GM06990 (cell line): ENCODE data around the gene DLG2.

Source experiments
- DNase-seq: peaks from one replicate; pipeline ENCODE4 v3.0.0-alpha.2; 2011; ENCODE audit not compliant: insufficient read length; ENCODE audit errors: extremely low read depth
- H3K27me3 ChIP-seq: replicated peaks from 2 replicates; pipeline ENCODE4 v1.6.0; 2011; ENCODE audit warnings: low read length; ENCODE audit not compliant: control insufficient read depth, insufficient read depth
- H3K36me3 ChIP-seq: 2 replicates; pipeline ENCODE4 v1.5.1; 2011; ENCODE audit warnings: low read length; ENCODE audit not compliant: control insufficient read depth, insufficient read depth
- H3K4me3 ChIP-seq: replicated peaks from 2 replicates; pipeline ENCODE4 v1.5.1; 2011; ENCODE audit warnings: low read depth, mild to moderate bottlenecking, control low read depth, low read length
- TF ChIP-seq, protein P1 (sequence below): IDR thresholded peaks from 2 replicates; pipeline ENCODE4 v1.5.1; 2011; ENCODE audit warnings: low read length, control low read depth, mild to moderate bottlenecking, inconsistent platforms; ENCODE audit not compliant: insufficient read depth, poor library complexity, severe bottlenecking

DLG2 gene

DNA sequence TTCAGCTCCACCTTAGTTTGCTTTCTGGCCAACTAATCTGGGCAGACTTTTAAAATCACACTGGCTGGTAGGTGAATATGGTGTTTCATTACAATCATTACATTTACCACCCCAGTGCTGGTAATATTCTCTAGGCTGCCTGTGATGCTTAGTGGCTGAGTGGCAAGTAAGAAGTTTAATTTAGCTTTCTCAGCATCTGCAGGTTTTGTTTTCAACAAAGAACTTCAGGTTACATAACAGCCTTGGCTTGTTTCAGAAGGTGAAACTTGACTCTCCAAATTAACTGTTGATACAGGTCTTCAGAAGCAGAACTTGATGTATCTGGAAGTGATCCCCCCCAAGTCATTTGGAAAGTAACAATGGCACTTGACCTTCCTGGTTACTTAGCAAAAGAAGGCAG lies 1917.7 kb downstream of the DLG2 start:
- TF ChIP-seq, protein P1, sequence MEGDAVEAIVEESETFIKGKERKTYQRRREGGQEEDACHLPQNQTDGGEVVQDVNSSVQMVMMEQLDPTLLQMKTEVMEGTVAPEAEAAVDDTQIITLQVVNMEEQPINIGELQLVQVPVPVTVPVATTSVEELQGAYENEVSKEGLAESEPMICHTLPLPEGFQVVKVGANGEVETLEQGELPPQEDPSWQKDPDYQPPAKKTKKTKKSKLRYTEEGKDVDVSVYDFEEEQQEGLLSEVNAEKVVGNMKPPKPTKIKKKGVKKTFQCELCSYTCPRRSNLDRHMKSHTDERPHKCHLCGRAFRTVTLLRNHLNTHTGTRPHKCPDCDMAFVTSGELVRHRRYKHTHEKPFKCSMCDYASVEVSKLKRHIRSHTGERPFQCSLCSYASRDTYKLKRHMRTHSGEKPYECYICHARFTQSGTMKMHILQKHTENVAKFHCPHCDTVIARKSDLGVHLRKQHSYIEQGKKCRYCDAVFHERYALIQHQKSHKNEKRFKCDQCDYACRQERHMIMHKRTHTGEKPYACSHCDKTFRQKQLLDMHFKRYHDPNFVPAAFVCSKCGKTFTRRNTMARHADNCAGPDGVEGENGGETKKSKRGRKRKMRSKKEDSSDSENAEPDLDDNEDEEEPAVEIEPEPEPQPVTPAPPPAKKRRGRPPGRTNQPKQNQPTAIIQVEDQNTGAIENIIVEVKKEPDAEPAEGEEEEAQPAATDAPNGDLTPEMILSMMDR, result no peak
- Histone ChIP-seq H3K36me3 (no peaks in the 10 kb centered on the region), H3K4me3 (no peak overlapping the region), H3K27me3 (no peaks in the 10 kb centered on the region)
- DNase-seq, result no peak

DNA sequence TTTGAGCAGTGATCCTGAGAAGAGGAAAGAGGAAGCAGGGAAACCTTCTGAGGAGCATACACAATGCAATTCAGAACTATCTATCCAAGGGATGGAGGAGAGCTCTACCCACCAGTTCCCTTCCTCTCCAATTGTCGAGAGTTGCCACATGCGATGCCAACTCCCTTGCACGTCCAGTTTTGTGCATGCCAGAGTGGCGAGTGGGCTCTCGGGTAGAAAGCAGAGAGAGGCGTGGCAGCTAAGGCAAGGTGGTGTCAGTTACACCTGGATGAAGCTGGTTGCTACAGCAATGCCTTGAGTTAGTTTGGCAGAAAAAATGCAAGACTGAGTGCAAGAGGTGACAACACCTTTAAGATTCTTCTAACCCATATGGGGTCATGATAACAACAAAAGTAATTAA lies 1920.6 kb downstream of the DLG2 start:
- H3K4me3 ChIP-seq, result no peak overlapping the region
- no peak for DNase-seq
- no peaks in the 10 kb centered on the region for H3K36me3 ChIP-seq
- TF ChIP-seq, protein P1, result no peak
- H3K27me3 ChIP-seq, result no peaks in the 10 kb centered on the region

DNA sequence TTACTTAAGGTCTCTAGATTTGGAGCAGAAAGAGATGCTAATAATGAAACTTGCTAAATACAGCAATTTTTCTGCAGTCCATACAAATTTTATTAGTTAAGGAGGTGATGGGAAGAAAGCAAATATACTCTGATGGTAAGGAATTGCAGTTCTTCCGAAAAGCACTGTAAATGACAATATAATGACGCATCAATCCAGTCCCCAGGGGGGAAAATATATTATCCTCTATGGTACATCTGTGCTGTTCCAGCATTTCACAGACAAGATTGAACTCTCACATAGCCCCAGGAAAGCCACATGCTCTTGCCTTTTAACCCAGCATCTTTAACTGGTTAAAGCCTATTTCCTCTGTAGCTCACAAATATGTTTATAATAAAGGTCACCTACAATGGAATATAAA lies 1924.3 kb downstream of the DLG2 start:
- no peak for DNase-seq
- Histone ChIP-seq H3K36me3 (no peaks in the 10 kb centered on the region), H3K4me3 (no peak overlapping the region), H3K27me3 (no peaks in the 10 kb centered on the region)
- TF ChIP-seq, protein P1, result no peak

DNA sequence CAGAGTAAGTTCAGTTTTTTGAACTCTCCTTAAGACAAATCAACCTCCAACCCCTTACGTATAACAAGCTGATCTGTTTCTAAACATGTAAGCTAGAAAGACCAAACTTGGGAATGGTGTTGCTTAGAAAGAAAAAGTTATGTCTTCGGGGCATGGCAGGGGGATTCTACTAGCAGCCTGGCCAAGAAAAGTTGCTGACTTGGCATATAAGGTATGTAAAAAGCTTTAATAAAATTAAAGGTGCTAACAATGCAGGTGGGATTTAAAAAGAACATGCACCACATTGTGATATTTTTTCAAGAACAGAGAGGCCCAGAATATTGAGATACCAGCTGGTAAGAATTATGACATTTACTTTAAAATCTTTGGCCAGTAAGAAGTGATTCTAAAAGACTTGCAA lies 1929.6 kb downstream of the DLG2 start:
- Histone ChIP-seq H3K27me3 (no peaks in the 10 kb centered on the region), H3K36me3 (no peaks in the 10 kb centered on the region), H3K4me3 (no peak overlapping the region)
- no peak for DNase-seq
- TF ChIP-seq, protein P1, result no peak

DNA sequence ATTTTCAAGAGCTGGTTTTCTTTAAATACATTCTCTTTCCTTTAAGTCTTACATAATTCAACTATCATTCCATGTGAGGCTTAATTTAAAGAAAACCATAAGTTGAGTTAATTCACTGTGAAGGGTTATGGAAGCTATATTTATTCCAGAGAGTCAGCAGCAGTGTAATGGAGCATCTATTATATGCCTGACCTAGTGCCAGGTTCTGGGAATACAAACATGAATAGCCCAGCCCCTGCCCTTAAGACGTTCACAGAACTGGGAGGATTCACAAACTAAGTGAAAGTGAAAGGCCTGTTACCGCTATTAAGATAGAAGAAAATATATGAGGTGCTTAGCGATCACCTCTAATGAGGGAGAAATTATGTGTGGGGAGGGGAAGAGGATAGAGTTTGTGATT lies 1932.1 kb downstream of the DLG2 start:
- H3K27me3 ChIP-seq, result no peaks in the 10 kb centered on the region
- DNase-seq, result no peak
- H3K4me3 ChIP-seq, result no peak overlapping the region
- TF ChIP-seq, protein P1, result no peak
- H3K36me3 ChIP-seq, result no peaks in the 10 kb centered on the region

DNA sequence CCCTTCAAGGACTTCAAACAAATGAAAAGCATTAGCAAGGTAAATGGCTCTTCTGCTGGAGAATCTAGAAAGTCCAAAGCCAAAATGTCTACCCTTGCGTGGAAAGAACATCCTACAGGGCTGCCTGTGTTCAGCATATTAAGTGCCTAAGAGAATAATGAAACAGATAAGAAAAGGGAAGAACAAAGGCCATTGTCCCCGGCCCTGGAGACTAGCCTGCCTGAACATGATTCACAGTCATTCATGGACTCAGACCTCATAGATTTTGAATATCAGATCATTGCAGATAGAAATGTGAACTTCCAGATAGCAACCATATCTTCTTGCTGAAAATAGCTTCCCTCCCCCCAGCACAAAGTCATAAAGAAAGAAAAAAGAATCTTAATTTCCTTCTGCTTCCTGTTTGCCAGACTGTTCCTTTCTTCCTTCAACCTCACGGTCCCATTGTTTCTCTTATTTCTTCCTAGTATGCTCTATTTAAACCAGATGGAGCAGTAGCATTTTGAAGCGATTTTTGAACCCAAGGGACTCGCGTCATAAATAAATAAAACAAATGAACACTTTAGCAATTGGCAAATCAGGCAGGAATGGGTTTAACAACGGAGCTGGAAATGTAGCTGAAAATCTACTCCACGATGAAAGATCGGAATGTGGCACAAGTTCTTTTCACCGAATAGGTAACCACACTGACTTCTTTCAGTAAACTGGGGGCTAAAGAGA lies 1932.8 kb downstream of the DLG2 start:
- TF ChIP-seq, protein P1, result no peak
- no peak for DNase-seq
- Histone ChIP-seq H3K27me3 (no peaks in the 10 kb centered on the region), H3K4me3 (no peak overlapping the region), H3K36me3 (no peaks in the 10 kb centered on the region)
